Measurements from ENCODE around the gene TCN1.
"Not testable (repeated sequence)": the region's sequence is repeated elsewhere in the genome, so short reads cannot be mapped to it uniquely, and the experiment has no call there.

The TCN1 gene

GRCh38 chr11:59857439-59858434, 8.6 kb downstream of the TCN1 start:
- no peak for DNase-seq (ENCODE audit: low spot score)

DNA sequence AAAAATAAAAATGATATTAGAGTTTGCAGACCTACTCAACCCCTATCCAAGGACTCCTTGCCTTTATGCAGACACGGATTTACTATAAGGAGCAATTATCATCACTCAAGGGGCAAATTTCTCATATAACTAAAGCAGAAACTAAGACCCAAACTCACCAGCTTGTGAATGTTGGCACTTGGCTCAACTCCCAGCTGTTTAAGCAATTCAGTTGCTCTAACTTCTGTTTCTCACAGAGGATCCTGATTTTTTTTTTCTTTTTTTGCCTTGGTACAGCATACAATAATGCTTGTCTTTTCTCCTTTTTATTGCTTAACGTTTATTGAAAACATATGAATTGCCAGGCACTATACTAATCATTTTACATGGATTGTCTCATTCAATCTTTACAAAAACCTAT, 11.4 kb downstream of the TCN1 start:
- no peak for DNase-seq (ENCODE audit: low spot score)

- not testable (repeated sequence) for DNase-seq (ENCODE audit: low spot score)
Measured at GRCh38 chr11:59851416-59851815, 14.9 kb downstream of the TCN1 start.

DNA sequence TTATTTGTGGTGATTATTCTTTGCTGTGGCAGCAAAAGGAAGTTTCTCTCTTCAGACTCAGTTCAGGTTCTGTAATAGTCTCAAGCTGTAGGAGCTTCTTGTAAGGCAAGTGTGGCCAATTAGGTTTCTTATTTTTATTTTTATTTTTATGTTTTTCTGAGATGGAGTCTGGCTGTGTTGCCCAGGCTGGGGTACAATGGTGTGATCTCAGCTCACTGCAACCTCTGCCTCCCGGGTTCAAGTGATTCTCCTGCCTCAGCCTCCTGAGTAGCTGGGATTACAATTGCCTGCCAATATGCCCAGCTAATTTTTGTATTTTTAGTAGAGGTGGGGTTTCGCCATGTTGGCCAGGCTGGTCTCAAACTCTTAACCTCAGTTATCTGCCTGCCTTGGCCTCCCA, 16.7 kb downstream of the TCN1 start:
- DNase-seq (ENCODE audit: low spot score) = not testable (repeated sequence)

DNA sequence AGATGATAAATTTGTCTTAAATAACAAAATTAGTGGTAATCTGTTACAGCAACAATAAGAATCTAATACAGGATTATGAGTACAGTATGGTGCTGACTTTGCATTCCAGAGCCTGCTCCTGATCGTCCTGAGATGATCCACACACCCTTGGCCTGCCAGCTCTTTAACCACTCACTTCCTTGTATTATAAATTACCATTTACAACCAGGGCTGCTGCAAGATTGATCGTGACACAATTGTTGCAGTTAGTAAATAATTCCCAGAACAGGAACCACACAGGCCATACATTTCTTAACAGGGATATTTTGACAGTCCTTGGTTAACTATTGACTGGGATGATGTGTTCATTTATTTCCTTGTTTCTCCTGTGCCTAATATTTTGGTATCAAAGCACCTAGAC, 17.2 kb downstream of the TCN1 start:
- DNase-seq (ENCODE audit: low spot score) = no peak

DNA sequence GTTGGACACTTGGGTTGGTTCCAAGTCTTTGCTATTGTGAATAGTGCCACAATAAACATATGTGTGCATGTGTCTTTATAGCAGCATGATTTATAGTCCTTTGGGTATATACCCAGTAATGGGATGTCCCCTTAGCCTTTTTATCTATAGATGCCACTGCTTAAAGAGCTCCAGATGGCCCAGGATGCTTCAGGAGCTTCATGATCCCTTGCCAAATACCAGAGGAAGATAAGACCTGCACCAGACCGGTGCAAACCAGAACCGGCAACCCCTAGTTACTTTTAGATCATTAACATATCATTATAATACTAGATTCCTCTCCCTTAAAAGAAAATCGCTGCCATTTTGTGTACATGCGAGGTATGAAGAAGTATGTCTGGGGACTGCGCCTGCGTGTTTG, 17.8 kb downstream of the TCN1 start:
- DNase-seq (ENCODE audit: low spot score) = not testable (repeated sequence)

GRCh38 chr11:59847626-59848025, 18.7 kb downstream of the TCN1 start:
- no peak for DNase-seq (ENCODE audit: low spot score)

- DNase-seq (ENCODE audit: low spot score) = no peak
Measured at GRCh38 chr11:59846556-59846955, 19.7 kb downstream of the TCN1 start.

- DNase-seq (ENCODE audit: low spot score) = no peak
Measured at GRCh38 chr11:59845399-59845798, 20.9 kb downstream of the TCN1 start, which contains the start of gene CBLIF. CBLIF (minus strand) TSS chr11:59845499; CDS start chr11:59845453, 46 bp downstream.

DNA sequence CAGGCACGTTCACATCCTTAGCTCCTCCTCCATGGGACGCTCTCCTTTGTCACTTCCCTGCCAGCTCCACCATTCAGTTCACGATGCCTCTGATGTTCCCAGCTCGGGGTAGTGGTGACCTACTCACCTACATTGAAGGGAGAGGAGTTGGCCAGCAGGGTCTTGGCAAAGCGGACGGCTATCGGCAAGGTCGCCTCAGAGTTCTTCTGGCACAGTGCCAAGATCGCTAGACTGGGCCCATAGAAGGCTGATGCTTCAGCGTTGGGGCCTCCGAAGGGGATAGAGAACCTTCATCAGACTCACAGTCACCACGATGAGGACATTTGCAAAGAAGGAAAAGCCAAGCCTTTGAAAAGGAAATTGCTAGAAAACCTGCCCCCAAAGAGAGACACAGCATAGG, 24.0 kb downstream of the TCN1 start:
- no peak for DNase-seq (ENCODE audit: low spot score)

- no peak for DNase-seq (ENCODE audit: low spot score)
Measured at GRCh38 chr11:59841514-59841913, 24.8 kb downstream of the TCN1 start.

- no peak for DNase-seq (ENCODE audit: low spot score)
Measured at GRCh38 chr11:59839615-59840014, 26.7 kb downstream of the TCN1 start.

GRCh38 chr11:59833602-59834001, 32.7 kb downstream of the TCN1 start:
- DNase-seq (ENCODE audit: low spot score) = no peak

- no peak for DNase-seq (ENCODE audit: low spot score)
Measured at GRCh38 chr11:59829358-59829757, 36.9 kb downstream of the TCN1 start.

GRCh38 chr11:59822989-59823566, 43.2 kb downstream of the TCN1 start:
- DNase-seq (ENCODE audit: low spot score) = peak; percentile 57

DNA sequence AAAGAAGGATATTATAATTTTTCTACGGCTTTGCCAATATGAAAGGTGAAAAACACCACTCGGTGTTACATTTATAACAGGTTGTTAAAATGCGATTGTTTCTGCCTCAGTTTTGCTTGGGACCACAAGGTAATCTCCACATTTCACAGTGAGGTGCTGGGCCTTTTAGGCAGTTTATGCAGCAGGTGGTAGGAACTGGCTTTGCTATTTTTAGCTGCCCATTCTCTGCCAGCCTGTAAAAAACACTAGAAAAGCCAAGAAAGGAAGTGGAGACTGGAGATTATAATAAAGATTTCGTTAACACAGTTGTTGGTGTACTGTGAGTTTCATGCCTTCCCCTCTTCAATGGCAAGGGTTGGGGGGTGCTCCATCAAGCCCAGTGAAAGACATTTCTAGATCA, 47.7 kb downstream of the TCN1 start:
- DNase-seq (ENCODE audit: low spot score) = no peak

DNA sequence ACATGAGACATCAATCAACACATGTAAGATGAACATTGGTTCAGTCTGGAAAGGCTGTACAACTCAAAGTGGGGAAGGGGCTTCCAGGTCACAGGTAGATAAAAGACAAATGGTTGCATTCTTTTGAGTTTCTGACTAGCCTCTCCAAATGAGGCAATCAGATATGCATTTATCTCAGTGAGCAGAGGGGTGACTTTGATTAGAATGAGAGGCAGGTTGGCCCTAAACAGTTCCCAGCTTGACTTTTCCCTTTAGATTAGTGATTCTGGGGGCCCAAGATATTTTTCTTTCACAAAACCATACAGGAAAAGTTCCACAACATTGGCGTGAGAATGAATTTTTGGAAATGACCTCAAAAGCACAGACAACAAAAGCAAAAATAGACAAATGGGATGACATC, 49.9 kb downstream of the TCN1 start:
- not testable (repeated sequence) for DNase-seq (ENCODE audit: low spot score)

- DNase-seq (ENCODE audit: low spot score) = no peak
Measured at GRCh38 chr11:59815754-59816153, 50.5 kb downstream of the TCN1 start.

- DNase-seq (ENCODE audit: low spot score) = no peak
Measured at GRCh38 chr11:59814021-59814420, 52.3 kb downstream of the TCN1 start.

DNA sequence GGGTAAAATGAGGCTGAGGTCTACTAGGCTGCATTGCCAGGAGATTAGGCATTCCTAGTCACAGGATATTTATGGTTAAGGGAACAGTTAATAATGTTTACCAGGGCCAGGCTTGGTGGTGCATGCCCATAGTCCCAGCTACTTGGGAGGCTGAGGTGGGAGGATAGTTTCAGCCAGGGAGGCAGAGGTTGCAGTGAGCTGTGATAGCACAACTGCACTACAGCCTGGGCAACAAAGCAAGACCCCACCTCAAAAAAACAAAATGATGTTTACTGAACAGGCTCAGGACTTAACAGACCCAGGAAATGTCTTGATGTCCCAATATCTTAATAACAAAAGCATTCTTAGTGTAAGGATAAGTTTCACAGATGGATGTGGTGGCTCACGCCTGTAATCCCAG, 52.9 kb downstream of the TCN1 start:
- DNase-seq (ENCODE audit: low spot score) = no peak

DNA sequence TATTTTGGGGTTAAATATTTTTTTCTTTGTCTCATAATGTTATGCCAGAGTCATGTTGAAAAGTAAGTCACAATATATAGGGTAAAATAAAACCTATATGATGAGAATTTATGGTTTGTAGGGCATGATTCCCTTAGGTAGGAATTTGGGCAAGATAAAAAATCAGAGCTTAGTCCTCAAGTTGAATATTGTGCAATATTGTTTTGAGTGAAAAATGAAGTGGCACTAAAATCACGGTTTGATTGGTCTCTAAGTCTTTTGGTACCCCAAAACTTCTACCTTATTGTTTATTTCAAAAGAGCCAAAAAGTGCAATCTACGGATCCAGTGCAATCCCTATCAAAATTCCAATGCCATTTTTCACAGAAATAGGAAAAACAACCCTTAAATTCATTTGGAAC, 54.1 kb downstream of the TCN1 start:
- no peak for DNase-seq (ENCODE audit: low spot score)

DNA sequence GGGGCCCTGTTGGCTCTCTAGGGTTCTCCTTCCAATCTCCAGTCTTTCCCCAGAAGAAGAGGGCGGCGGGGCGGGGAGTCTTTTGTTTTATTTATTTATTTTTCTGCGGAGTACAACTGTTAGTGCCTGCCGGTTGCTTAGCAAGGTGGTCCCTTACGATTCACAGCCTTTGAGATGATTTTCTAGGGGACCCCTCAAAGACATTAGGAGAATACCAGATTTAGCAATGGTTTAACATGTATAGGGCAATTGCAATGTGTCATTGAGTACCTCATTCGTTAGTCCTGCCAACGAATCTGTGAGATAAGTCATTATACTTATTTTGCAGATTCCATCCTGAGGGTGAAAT, 55.4 kb downstream of the TCN1 start:
- DNase-seq (ENCODE audit: low spot score) = no peak

GRCh38 chr11:59810189-59810910, 55.9 kb downstream of the TCN1 start, which contains the start of gene MRPL16:
MRPL16 (minus strand) TSS chr11:59810778; CDS start chr11:59810658, 120 bp downstream.
- peak; percentile 70 for DNase-seq (ENCODE audit: low spot score)

All from kidney capillary endothelial cell (primary cell).